ENCODE measurements around the gene WNT5B. TPM values are rescaled to one million over a fixed set of nuclear protein-coding genes. Genes with fewer than 3 reads are reported as not detected.

WNT5B gene
- total and polyA plus RNA-seq, 4 donors = 0.59 to 2.4 (median 0.97) TPM

DNA sequence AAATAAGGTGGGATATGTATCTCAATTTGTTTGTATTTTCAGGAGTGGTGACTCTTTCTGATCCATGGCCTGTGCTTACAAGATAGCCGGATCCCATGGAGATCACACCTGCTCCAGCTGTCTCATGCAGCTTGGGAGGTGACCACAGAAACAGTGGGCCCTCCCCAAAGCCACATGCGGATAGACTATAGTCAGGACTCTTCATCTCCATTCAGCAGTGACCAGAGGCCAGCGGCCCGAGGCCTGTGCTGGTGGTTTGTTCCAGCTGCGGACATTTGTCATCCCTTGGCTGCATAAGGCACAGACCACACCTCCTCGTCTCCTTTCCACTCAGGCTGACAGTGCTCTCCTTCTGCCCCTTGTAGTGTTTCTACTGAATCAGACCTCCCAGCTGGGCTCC, 14.7 kb upstream of the WNT5B start:
- Histone ChIP-seq H3K27ac (ENCODE audit: low read depth in 1 of 2, low read length in 2 of 2) (no peak overlapping the region), H3K27me3 (ENCODE audit: control insufficient read depth in 4 of 4, insufficient read depth in 4 of 4, low read length in 3 of 4) (no peaks in the 10 kb centered on the region), H3K4me3 (ENCODE audit: low read depth in 1 of 3, low read length in 3 of 3) (no peak overlapping the region), H3K9ac (ENCODE audit: low read depth in 1 of 2, low read length in 2 of 2) (no peak overlapping the region), H3K4me1 (ENCODE audit: control insufficient read depth in 4 of 4, insufficient read depth in 4 of 4, low read length in 3 of 4) (peaks cover 2 to 22% (median 21%) of the 10 kb centered on the region in 4 donors), H3K36me3 (ENCODE audit: control insufficient read depth in 4 of 4, insufficient read depth in 3 of 4, low read depth in 1 of 4, low read length in 3 of 4) (no peaks in the 10 kb centered on the region), H3K9me3 (ENCODE audit: control insufficient read depth in 4 of 4, low read length in 3 of 4) (no peaks in the 10 kb centered on the region)
- no peak for TF ChIP-seq FOXA2 (IDR thresholded peaks at IDR 0.05)
- no peak for DNase-seq (ENCODE audit: low spot score)
- WGBS = 97% methylated on average over 6 of the region's 6 CpGs

GRCh38 chr12:1616233-1617066, 12.6 kb upstream of the WNT5B start:
- Histone ChIP-seq H3K27me3 (ENCODE audit: control insufficient read depth in 4 of 4, insufficient read depth in 4 of 4, low read length in 3 of 4) (no peaks in the 10 kb centered on the region), H3K9me3 (ENCODE audit: control insufficient read depth in 4 of 4, low read length in 3 of 4) (no peaks in the 10 kb centered on the region), H3K4me1 (ENCODE audit: control insufficient read depth in 4 of 4, insufficient read depth in 4 of 4, low read length in 3 of 4) (peaks cover 0 to 10% (median 8%) of the 10 kb centered on the region in 4 donors), H3K4me3 (ENCODE audit: low read depth in 1 of 3, low read length in 3 of 3) (no peak overlapping the region), H3K27ac (ENCODE audit: low read depth in 1 of 2, low read length in 2 of 2) (no peak overlapping the region), H3K9ac (ENCODE audit: low read depth in 1 of 2, low read length in 2 of 2) (no peak overlapping the region), H3K36me3 (ENCODE audit: control insufficient read depth in 4 of 4, insufficient read depth in 3 of 4, low read depth in 1 of 4, low read length in 3 of 4) (no peaks in the 10 kb centered on the region)
- 82% methylated on average over 16 of the region's 16 CpGs for WGBS
- DNase-seq (ENCODE audit: low spot score) = no peak
- TF ChIP-seq, protein P1, sequence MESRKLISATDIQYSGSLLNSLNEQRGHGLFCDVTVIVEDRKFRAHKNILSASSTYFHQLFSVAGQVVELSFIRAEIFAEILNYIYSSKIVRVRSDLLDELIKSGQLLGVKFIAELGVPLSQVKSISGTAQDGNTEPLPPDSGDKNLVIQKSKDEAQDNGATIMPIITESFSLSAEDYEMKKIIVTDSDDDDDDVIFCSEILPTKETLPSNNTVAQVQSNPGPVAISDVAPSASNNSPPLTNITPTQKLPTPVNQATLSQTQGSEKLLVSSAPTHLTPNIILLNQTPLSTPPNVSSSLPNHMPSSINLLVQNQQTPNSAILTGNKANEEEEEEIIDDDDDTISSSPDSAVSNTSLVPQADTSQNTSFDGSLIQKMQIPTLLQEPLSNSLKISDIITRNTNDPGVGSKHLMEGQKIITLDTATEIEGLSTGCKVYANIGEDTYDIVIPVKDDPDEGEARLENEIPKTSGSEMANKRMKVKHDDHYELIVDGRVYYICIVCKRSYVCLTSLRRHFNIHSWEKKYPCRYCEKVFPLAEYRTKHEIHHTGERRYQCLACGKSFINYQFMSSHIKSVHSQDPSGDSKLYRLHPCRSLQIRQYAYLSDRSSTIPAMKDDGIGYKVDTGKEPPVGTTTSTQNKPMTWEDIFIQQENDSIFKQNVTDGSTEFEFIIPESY (IDR thresholded peaks at IDR 0.05) = no peak
- TF ChIP-seq NR2F2 (IDR thresholded peaks at IDR 0.05) = no peak
- TF ChIP-seq, protein P2, sequence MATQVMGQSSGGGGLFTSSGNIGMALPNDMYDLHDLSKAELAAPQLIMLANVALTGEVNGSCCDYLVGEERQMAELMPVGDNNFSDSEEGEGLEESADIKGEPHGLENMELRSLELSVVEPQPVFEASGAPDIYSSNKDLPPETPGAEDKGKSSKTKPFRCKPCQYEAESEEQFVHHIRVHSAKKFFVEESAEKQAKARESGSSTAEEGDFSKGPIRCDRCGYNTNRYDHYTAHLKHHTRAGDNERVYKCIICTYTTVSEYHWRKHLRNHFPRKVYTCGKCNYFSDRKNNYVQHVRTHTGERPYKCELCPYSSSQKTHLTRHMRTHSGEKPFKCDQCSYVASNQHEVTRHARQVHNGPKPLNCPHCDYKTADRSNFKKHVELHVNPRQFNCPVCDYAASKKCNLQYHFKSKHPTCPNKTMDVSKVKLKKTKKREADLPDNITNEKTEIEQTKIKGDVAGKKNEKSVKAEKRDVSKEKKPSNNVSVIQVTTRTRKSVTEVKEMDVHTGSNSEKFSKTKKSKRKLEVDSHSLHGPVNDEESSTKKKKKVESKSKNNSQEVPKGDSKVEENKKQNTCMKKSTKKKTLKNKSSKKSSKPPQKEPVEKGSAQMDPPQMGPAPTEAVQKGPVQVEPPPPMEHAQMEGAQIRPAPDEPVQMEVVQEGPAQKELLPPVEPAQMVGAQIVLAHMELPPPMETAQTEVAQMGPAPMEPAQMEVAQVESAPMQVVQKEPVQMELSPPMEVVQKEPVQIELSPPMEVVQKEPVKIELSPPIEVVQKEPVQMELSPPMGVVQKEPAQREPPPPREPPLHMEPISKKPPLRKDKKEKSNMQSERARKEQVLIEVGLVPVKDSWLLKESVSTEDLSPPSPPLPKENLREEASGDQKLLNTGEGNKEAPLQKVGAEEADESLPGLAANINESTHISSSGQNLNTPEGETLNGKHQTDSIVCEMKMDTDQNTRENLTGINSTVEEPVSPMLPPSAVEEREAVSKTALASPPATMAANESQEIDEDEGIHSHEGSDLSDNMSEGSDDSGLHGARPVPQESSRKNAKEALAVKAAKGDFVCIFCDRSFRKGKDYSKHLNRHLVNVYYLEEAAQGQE (IDR thresholded peaks at IDR 0.05) = no peak
- no peak for TF ChIP-seq CTCF (IDR thresholded peaks at IDR 0.05; ENCODE audit: low read depth, low read length, missing input control)

DNA sequence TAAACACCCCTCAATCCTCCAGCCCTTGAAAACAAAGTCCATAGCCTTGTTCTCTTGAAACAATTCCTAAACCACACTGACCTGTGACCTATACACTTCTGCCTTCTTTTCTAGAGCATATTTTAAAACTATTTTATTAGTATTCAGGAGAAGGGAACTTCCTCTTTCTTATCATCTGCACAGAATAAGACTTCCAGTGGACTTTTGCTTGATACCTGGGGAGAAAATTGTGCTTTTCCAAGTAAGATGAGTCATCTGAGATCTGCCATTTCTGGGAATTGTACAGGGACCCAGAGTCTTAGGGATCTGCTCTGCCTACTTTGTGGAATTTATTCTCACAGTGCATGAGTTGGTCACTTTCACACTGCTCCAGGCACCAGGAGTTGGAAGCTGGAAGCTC, 10.5 kb upstream of the WNT5B start:
- Histone ChIP-seq H3K27me3 (ENCODE audit: control insufficient read depth in 4 of 4, insufficient read depth in 4 of 4, low read length in 3 of 4) (no peaks in the 10 kb centered on the region), H3K36me3 (ENCODE audit: control insufficient read depth in 4 of 4, insufficient read depth in 3 of 4, low read depth in 1 of 4, low read length in 3 of 4) (no peaks in the 10 kb centered on the region), H3K4me3 (ENCODE audit: low read depth in 1 of 3, low read length in 3 of 3) (no peak overlapping the region), H3K9me3 (ENCODE audit: control insufficient read depth in 4 of 4, low read length in 3 of 4) (no peaks in the 10 kb centered on the region), H3K4me1 (ENCODE audit: control insufficient read depth in 4 of 4, insufficient read depth in 4 of 4, low read length in 3 of 4) (no peaks in the 10 kb centered on the region), H3K9ac (ENCODE audit: low read depth in 1 of 2, low read length in 2 of 2) (no peak overlapping the region), H3K27ac (ENCODE audit: low read depth in 1 of 2, low read length in 2 of 2) (no peak overlapping the region)
- DNase-seq (ENCODE audit: low spot score) = no peak
- TF ChIP-seq NR2F2 (IDR thresholded peaks at IDR 0.05) = no peak
- TF ChIP-seq HNF4A (conservative IDR thresholded peaks at IDR 0.05) = no peak
- TF ChIP-seq RXRA (IDR thresholded peaks at IDR 0.05) = no peak
- TF ChIP-seq GABPA (IDR thresholded peaks at IDR 0.05 in 1 of 2, conservative IDR thresholded peaks at IDR 0.05 in 1 of 2) = no peak
- TF ChIP-seq HNF4G (IDR thresholded peaks at IDR 0.05) = no peak
- TF ChIP-seq, protein P3, sequence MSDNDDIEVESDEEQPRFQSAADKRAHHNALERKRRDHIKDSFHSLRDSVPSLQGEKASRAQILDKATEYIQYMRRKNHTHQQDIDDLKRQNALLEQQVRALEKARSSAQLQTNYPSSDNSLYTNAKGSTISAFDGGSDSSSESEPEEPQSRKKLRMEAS (IDR thresholded peaks at IDR 0.05) = no peak
- no peak for TF ChIP-seq CTCF (IDR thresholded peaks at IDR 0.05; ENCODE audit: low read depth, low read length, missing input control)
- TF ChIP-seq, protein P2 (IDR thresholded peaks at IDR 0.05) = no peak
- TF ChIP-seq EGR1 (IDR thresholded peaks at IDR 0.05; ENCODE audit: low read depth in 2 of 2) = no peak
